ENCODE measurements around the gene FRMPD4. TPM values are rescaled to one million over a fixed set of nuclear protein-coding genes. Genes with fewer than 3 reads are reported as not detected.
"Not testable (repeated sequence)": the region's sequence is repeated elsewhere in the genome, so short reads cannot be mapped to it uniquely, and the experiment has no call there.

The FRMPD4 gene
- total RNA-seq, 1 experiment from 2014 or later = not detected

DNA sequence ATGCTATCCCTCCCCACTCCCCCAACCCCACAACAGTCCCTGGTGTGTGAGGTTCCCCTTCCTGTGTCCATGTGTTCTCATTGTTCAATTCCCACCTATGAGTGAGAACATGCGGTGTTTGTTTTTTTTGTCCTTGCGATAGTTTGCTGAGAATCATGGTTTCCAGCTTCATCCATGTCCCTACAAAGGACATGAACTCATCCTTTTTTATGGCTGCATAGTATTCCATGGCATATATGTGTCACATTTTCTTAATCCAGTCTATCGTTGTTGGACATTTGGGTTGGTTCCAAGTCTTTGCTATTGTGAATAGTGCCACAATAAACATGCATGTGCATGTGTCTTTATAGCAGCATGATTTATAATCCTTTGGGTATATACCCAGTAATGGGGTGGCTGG lies 25.9 kb downstream of the FRMPD4 start:
- not testable (repeated sequence) for H3K9me3 ChIP-seq (ENCODE audit: low read length); H3K4me3 ChIP-seq (ENCODE audit: low read length); H3K4me2 ChIP-seq (ENCODE audit: low read depth, low read length, poor library complexity, severe bottlenecking); H3K9ac ChIP-seq (ENCODE audit: low read length); H2AFZ ChIP-seq (ENCODE audit: low read length); H3K4me1 ChIP-seq (ENCODE audit: low read length); H3K9me2 ChIP-seq (replicated peaks; ENCODE audit: insufficient read depth, low read length); H3K36me3 ChIP-seq (ENCODE audit: insufficient read depth, low read length); H3K27me3 ChIP-seq (ENCODE audit: low read length); H3K79me2 ChIP-seq (ENCODE audit: low read length); H3K27ac ChIP-seq (ENCODE audit: low read length); H4K20me1 ChIP-seq (ENCODE audit: insufficient read depth, low read depth, low read length); DNase-seq

- Histone ChIP-seq H3K9ac (ENCODE audit: low read length) (no peak overlapping the region), H3K27ac (ENCODE audit: low read length) (no peak overlapping the region), H3K36me3 (ENCODE audit: insufficient read depth, low read length) (no peaks in the 10 kb centered on the region), H3K4me3 (ENCODE audit: low read length) (no peak overlapping the region), H3K79me2 (ENCODE audit: low read length) (no peaks in the 10 kb centered on the region), H3K4me2 (ENCODE audit: low read depth, low read length, poor library complexity, severe bottlenecking) (no peak overlapping the region), H3K9me2 (replicated peaks; ENCODE audit: insufficient read depth, low read length) (no peaks in the 10 kb centered on the region), H4K20me1 (ENCODE audit: insufficient read depth, low read depth, low read length) (no peaks in the 10 kb centered on the region), H3K9me3 (ENCODE audit: low read length) (no peaks in the 10 kb centered on the region), H2AFZ (ENCODE audit: low read length) (no peak overlapping the region), H3K27me3 (ENCODE audit: low read length) (no peaks in the 10 kb centered on the region), H3K4me1 (ENCODE audit: low read length) (peaks cover 7% of the 10 kb centered on the region)
- no peak for DNase-seq
Measured at GRCh38 chrX:12170755-12171154, 32.5 kb downstream of the FRMPD4 start.

DNA sequence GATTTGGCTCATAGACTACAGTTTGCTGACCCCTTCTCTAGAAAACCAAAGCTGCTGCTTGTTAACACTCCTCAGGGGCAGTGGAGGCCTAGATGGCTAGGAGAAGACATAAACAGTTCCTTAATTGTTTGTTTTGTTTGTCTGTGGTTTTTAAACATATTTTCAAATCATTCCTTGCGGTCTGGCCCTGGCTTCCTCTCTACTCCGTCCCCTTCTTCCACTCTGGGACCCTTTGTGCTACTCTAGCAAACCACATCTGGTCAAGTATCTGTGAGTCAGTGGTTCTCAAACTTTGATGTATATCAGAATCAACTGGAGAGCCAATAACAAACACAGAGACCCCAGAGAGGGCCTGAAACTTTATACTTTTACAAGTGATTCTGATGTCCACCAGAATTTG lies 36.1 kb downstream of the FRMPD4 start:
- no peak overlapping the region for H3K4me2 ChIP-seq (ENCODE audit: low read depth, low read length, poor library complexity, severe bottlenecking)
- H3K27ac ChIP-seq (ENCODE audit: low read length) = no peak overlapping the region
- H3K9me2 ChIP-seq (replicated peaks; ENCODE audit: insufficient read depth, low read length) = no peaks in the 10 kb centered on the region
- H3K36me3 ChIP-seq (ENCODE audit: insufficient read depth, low read length) = no peaks in the 10 kb centered on the region
- H3K9me3 ChIP-seq (ENCODE audit: low read length) = no peaks in the 10 kb centered on the region
- no peak overlapping the region for H2AFZ ChIP-seq (ENCODE audit: low read length)
- no peak overlapping the region for H3K4me3 ChIP-seq (ENCODE audit: low read length)
- H3K9ac ChIP-seq (ENCODE audit: low read length) = no peak overlapping the region
- peaks cover 7% of the 10 kb centered on the region for H3K4me1 ChIP-seq (ENCODE audit: low read length)
- DNase-seq = no peak
- H3K79me2 ChIP-seq (ENCODE audit: low read length) = no peaks in the 10 kb centered on the region
- no peaks in the 10 kb centered on the region for H4K20me1 ChIP-seq (ENCODE audit: insufficient read depth, low read depth, low read length)
- H3K27me3 ChIP-seq (ENCODE audit: low read length) = no peaks in the 10 kb centered on the region

GRCh38 chrX:12197030-12197429 lies 58.8 kb downstream of the FRMPD4 start:
- no peak for DNase-seq
- H3K4me2 ChIP-seq (ENCODE audit: low read depth, low read length, poor library complexity, severe bottlenecking) = no peak overlapping the region
- no peaks in the 10 kb centered on the region for H3K27me3 ChIP-seq (ENCODE audit: low read length)
- peaks cover 9% of the 10 kb centered on the region for H3K4me1 ChIP-seq (ENCODE audit: low read length)
- no peaks in the 10 kb centered on the region for H3K9me2 ChIP-seq (replicated peaks; ENCODE audit: insufficient read depth, low read length)
- no peaks in the 10 kb centered on the region for H4K20me1 ChIP-seq (ENCODE audit: insufficient read depth, low read depth, low read length)
- no peak overlapping the region for H3K27ac ChIP-seq (ENCODE audit: low read length)
- no peaks in the 10 kb centered on the region for H3K9me3 ChIP-seq (ENCODE audit: low read length)
- H2AFZ ChIP-seq (ENCODE audit: low read length) = no peak overlapping the region
- H3K79me2 ChIP-seq (ENCODE audit: low read length) = no peaks in the 10 kb centered on the region
- no peaks in the 10 kb centered on the region for H3K36me3 ChIP-seq (ENCODE audit: insufficient read depth, low read length)
- no peak overlapping the region for H3K4me3 ChIP-seq (ENCODE audit: low read length)
- no peak overlapping the region for H3K9ac ChIP-seq (ENCODE audit: low read length)

DNA sequence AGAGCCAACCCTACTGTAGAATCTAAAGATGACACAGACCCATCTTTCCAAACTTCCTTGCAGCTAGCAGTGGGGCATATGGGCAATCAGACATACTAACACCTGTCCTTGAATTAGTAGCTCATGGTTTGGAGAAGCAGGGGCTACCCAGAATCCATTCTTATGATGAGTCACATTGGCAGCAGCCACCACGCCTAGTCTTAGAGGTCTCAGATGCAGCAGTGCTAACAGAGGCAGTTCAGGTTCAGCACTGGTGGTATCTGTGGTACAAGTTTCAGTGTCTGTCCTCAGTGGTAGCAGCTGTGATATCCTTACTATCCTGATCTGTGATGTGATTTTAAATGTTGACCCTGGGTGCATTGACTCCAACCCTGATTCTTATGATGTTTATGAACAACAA lies 68.1 kb downstream of the FRMPD4 start:
- DNase-seq = no peak
- H3K27me3 ChIP-seq (ENCODE audit: low read length) = no peaks in the 10 kb centered on the region
- no peaks in the 10 kb centered on the region for H3K79me2 ChIP-seq (ENCODE audit: low read length)
- H3K9me3 ChIP-seq (ENCODE audit: low read length) = no peaks in the 10 kb centered on the region
- H3K27ac ChIP-seq (ENCODE audit: low read length) = no peak overlapping the region
- no peaks in the 10 kb centered on the region for H4K20me1 ChIP-seq (ENCODE audit: insufficient read depth, low read depth, low read length)
- no peaks in the 10 kb centered on the region for H3K4me1 ChIP-seq (ENCODE audit: low read length)
- no peak overlapping the region for H3K9ac ChIP-seq (ENCODE audit: low read length)
- no peak overlapping the region for H3K4me3 ChIP-seq (ENCODE audit: low read length)
- H3K36me3 ChIP-seq (ENCODE audit: insufficient read depth, low read length) = no peaks in the 10 kb centered on the region
- H2AFZ ChIP-seq (ENCODE audit: low read length) = no peak overlapping the region
- no peak overlapping the region for H3K4me2 ChIP-seq (ENCODE audit: low read depth, low read length, poor library complexity, severe bottlenecking)
- H3K9me2 ChIP-seq (replicated peaks; ENCODE audit: insufficient read depth, low read length) = no peaks in the 10 kb centered on the region

- no peak for DNase-seq
- no peaks in the 10 kb centered on the region for H3K36me3 ChIP-seq (ENCODE audit: insufficient read depth, low read length)
Measured at GRCh38 chrX:12210196-12210815, 72.0 kb downstream of the FRMPD4 start.

DNA sequence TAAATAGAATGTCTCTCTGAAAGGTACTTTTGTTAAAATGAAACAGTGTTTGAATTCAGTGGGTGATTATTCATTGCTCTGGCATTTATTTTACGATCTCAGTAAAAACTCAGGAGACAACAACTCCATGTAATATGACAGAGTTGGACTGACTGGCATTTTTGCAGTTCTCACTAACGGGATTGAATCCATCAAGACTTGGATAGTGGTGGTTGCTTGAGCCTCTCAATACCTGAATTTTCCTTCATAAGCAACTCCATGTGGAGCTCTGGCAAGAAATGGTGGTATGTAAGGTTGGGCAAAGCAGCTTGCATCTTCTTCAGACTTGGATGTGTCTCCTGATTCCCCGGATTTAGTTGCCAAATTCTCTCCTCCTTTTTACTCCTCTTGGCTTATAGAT lies 72.7 kb downstream of the FRMPD4 start:
- no peak overlapping the region for H3K4me2 ChIP-seq (ENCODE audit: low read depth, low read length, poor library complexity, severe bottlenecking)
- no peaks in the 10 kb centered on the region for H3K79me2 ChIP-seq (ENCODE audit: low read length)
- H3K4me3 ChIP-seq (ENCODE audit: low read length) = no peak overlapping the region
- no peaks in the 10 kb centered on the region for H4K20me1 ChIP-seq (ENCODE audit: insufficient read depth, low read depth, low read length)
- no peak overlapping the region for H3K27ac ChIP-seq (ENCODE audit: low read length)
- no peak overlapping the region for H2AFZ ChIP-seq (ENCODE audit: low read length)
- H3K27me3 ChIP-seq (ENCODE audit: low read length) = no peaks in the 10 kb centered on the region
- H3K4me1 ChIP-seq (ENCODE audit: low read length) = no peaks in the 10 kb centered on the region
- no peaks in the 10 kb centered on the region for H3K9me3 ChIP-seq (ENCODE audit: low read length)
- H3K9me2 ChIP-seq (replicated peaks; ENCODE audit: insufficient read depth, low read length) = no peaks in the 10 kb centered on the region
- no peak overlapping the region for H3K9ac ChIP-seq (ENCODE audit: low read length)
- DNase-seq = no peak
- H3K36me3 ChIP-seq (ENCODE audit: insufficient read depth, low read length) = no peaks in the 10 kb centered on the region

More at GRCh38 chrX:12210196-12210815, 72.0 kb downstream of the FRMPD4 start:
- Histone ChIP-seq H3K4me3 (ENCODE audit: low read length) (no peak overlapping the region), H3K9me3 (ENCODE audit: low read length) (no peaks in the 10 kb centered on the region), H3K4me1 (ENCODE audit: low read length) (no peaks in the 10 kb centered on the region), H2AFZ (ENCODE audit: low read length) (no peak overlapping the region), H3K79me2 (ENCODE audit: low read length) (no peaks in the 10 kb centered on the region), H3K27me3 (ENCODE audit: low read length) (no peaks in the 10 kb centered on the region), H3K27ac (ENCODE audit: low read length) (no peak overlapping the region), H3K9ac (ENCODE audit: low read length) (no peak overlapping the region), H3K9me2 (replicated peaks; ENCODE audit: insufficient read depth, low read length) (no peaks in the 10 kb centered on the region), H3K4me2 (ENCODE audit: low read depth, low read length, poor library complexity, severe bottlenecking) (no peak overlapping the region), H4K20me1 (ENCODE audit: insufficient read depth, low read depth, low read length) (no peaks in the 10 kb centered on the region)

- Histone ChIP-seq H3K36me3 (ENCODE audit: insufficient read depth, low read length) (no peaks in the 10 kb centered on the region), H3K9ac (ENCODE audit: low read length) (no peak overlapping the region), H3K9me2 (replicated peaks; ENCODE audit: insufficient read depth, low read length) (no peaks in the 10 kb centered on the region), H3K79me2 (ENCODE audit: low read length) (no peaks in the 10 kb centered on the region), H4K20me1 (ENCODE audit: insufficient read depth, low read depth, low read length) (no peaks in the 10 kb centered on the region), H3K4me3 (ENCODE audit: low read length) (no peak overlapping the region), H2AFZ (ENCODE audit: low read length) (no peak overlapping the region), H3K4me2 (ENCODE audit: low read depth, low read length, poor library complexity, severe bottlenecking) (no peak overlapping the region), H3K27me3 (ENCODE audit: low read length) (no peaks in the 10 kb centered on the region; the same call in 1 of the 2 replicates), H3K4me1 (ENCODE audit: low read length) (no peaks in the 10 kb centered on the region), H3K27ac (ENCODE audit: low read length) (no peak overlapping the region), H3K9me3 (ENCODE audit: low read length) (no peaks in the 10 kb centered on the region)
- DNase-seq = no peak
Measured at GRCh38 chrX:12223650-12224049, 85.4 kb downstream of the FRMPD4 start.

GRCh38 chrX:12225107-12225506 lies 86.8 kb downstream of the FRMPD4 start:
- DNase-seq = no peak
- H3K36me3 ChIP-seq (ENCODE audit: insufficient read depth, low read length) = no peaks in the 10 kb centered on the region
- H3K9ac ChIP-seq (ENCODE audit: low read length) = no peak overlapping the region
- no peak overlapping the region for H3K27ac ChIP-seq (ENCODE audit: low read length)
- no peak overlapping the region for H3K4me3 ChIP-seq (ENCODE audit: low read length)
- no peaks in the 10 kb centered on the region for H3K9me3 ChIP-seq (ENCODE audit: low read length)
- no peaks in the 10 kb centered on the region for H3K4me1 ChIP-seq (ENCODE audit: low read length)
- no peak overlapping the region for H2AFZ ChIP-seq (ENCODE audit: low read length)
- H3K9me2 ChIP-seq (replicated peaks; ENCODE audit: insufficient read depth, low read length) = no peaks in the 10 kb centered on the region
- no peak overlapping the region for H3K4me2 ChIP-seq (ENCODE audit: low read depth, low read length, poor library complexity, severe bottlenecking)
- no peaks in the 10 kb centered on the region for H3K27me3 ChIP-seq (ENCODE audit: low read length)
- H3K79me2 ChIP-seq (ENCODE audit: low read length) = no peaks in the 10 kb centered on the region
- no peaks in the 10 kb centered on the region for H4K20me1 ChIP-seq (ENCODE audit: insufficient read depth, low read depth, low read length)

Data from Karpas-422 (cell line).